KOPT-K1 (cell line): ENCODE results near the gene WNT1.

Experiments
- H3K27ac ChIP-seq: fragments of 200-600 bp; sonication (generic); 2 replicates; pipeline ENCODE4 v1.5.1; 2016; ENCODE audit warnings: antibody characterized with exemption, mild to moderate bottlenecking, low read depth, low read length; ENCODE audit not compliant: poor library complexity, severe bottlenecking
- H3K36me3 ChIP-seq: fragments of 200-600 bp; sonication (generic); 2 replicates; pipeline ENCODE4 v1.5.1; 2017; ENCODE audit warnings: antibody characterized with exemption, mild to moderate bottlenecking, low read length, moderate library complexity; ENCODE audit not compliant: insufficient read depth
- H3K9me3 ChIP-seq: fragments of 200-600 bp; sonication (generic); 2 replicates; pipeline ENCODE4 v1.5.1; 2017; ENCODE audit warnings: antibody characterized with exemption, low read length, mild to moderate bottlenecking; ENCODE audit not compliant: insufficient read depth, poor library complexity, severe bottlenecking

The WNT1 gene

DNA sequence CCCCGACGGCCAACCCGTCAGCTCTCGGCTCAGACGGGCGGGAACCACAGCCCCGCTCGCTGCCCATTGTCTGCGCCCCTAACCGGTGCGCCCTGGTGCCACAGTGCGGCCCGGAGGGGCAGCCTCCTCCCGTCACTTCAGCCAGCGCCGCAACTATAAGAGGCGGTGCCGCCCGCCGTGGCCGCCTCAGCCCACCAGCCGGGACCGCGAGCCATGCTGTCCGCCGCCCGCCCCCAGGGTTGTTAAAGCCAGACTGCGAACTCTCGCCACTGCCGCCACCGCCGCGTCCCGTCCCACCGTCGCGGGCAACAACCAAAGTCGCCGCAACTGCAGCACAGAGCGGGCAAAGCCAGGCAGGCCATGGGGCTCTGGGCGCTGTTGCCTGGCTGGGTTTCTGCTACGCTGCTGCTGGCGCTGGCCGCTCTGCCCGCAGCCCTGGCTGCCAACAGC lies at the start of gene WNT1:
TSS of gene WNT1 (plus strand) at position 32 of the 450 bp plus-strand sequence. CDS start at position 361, 329 bp downstream.
- no peak within 1 kb of the TSS for H3K27ac ChIP-seq
- H3K9me3 ChIP-seq = no peaks in the 10 kb centered on the region
- H3K36me3 ChIP-seq = no peaks in the 10 kb centered on the region

GRCh38 chr12:48929551-48929950 lies 48.6 kb upstream of the WNT1 start:
- H3K36me3 ChIP-seq = peaks cover 48% of the 10 kb centered on the region
- H3K27ac ChIP-seq = no peak overlapping the region
- no peaks in the 10 kb centered on the region for H3K9me3 ChIP-seq

GRCh38 chr12:48930475-48930874 lies 47.6 kb upstream of the WNT1 start:
- Histone ChIP-seq H3K36me3 (peaks cover 56% of the 10 kb centered on the region), H3K9me3 (no peaks in the 10 kb centered on the region), H3K27ac (no peak overlapping the region)

DNA sequence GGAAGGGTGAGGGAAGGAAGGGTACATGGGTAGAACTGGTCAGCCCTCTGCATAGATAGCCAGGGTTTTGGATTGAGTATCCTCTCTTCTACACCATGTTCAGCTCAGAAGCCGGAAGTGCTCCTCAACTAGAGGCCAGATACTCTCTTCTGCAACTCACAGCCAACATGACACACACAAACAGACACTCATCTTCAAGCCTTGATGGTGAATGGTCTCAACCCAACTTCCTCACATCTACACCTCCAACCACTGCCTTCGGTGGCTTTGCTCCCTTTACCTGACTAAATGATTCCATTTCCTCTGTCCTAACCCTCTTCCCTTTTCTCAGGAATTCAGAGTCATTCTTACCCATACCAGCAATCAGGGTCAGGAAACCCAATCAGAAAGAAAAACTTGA lies 45.2 kb upstream of the WNT1 start:
- no peaks in the 10 kb centered on the region for H3K9me3 ChIP-seq
- H3K36me3 ChIP-seq = peaks cover 78% of the 10 kb centered on the region
- no peak overlapping the region for H3K27ac ChIP-seq

DNA sequence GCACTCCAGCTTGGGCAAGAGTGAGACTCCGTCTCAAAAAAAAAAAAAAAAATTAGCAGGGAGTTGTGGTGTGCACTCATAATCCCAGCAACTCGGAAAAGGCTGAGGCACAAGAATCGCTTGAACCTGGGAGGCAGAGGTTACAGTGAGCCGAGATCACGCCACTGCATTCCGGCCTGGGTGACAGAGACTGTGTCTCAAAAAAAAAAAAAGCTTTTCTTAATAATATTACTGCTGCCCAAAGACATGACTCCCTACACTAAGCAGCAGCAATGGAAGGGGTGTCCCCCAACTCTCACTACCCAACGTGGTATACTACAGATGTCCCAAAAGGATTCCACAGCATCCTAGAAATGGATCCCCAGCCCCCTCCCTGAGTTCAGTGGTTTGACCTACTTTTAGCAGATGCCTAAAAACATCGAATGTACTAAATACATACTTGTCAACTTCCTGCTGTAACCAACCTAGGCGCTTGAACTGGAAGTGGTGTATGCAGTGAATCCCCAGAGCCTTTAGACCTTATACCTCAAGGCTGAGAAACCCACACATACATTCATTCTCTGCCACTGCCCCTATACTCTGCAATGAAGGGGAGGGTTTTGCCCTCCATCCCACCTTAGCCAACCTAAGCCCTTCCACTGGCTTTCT lies 44.3 kb upstream of the WNT1 start:
- Histone ChIP-seq H3K27ac (no peak overlapping the region), H3K36me3 (peaks cover 87% of the 10 kb centered on the region), H3K9me3 (no peaks in the 10 kb centered on the region)

- Histone ChIP-seq H3K9me3 (no peaks in the 10 kb centered on the region), H3K27ac (no peak overlapping the region), H3K36me3 (peaks cover 90% of the 10 kb centered on the region)
Observed at GRCh38 chr12:48934312-48934706, 43.8 kb upstream of the WNT1 start.

DNA sequence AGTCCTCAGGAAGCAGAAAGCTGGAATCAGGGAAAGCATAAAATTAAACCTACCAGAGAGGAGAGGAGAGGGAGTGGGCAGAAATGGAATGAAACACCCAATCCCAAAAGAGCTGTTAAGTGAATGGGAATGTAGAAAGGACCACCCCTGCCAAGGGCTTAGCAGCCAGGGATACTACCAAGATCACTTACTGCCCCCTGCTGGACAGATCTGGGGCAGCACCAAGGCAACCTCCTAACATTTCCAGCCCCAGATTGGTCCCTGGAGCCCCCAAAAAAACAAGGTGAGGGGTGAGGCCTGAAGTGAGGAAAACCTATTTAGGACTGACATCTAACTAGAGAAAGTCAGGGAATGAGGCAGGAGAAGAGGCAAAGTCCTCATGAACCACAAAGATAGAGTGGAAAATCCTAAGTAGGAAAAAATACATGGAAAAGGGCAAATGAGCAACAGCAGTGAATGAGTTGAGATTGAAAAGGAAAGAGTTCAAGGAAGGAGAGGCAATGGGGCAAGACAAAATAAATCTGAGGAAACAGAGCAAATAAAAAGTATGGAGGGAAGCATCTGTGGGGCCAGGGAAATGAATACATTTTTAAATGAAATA lies 41.6 kb upstream of the WNT1 start:
- peaks cover 93% of the 10 kb centered on the region for H3K36me3 ChIP-seq
- H3K27ac ChIP-seq = no peak overlapping the region
- H3K9me3 ChIP-seq = no peaks in the 10 kb centered on the region

DNA sequence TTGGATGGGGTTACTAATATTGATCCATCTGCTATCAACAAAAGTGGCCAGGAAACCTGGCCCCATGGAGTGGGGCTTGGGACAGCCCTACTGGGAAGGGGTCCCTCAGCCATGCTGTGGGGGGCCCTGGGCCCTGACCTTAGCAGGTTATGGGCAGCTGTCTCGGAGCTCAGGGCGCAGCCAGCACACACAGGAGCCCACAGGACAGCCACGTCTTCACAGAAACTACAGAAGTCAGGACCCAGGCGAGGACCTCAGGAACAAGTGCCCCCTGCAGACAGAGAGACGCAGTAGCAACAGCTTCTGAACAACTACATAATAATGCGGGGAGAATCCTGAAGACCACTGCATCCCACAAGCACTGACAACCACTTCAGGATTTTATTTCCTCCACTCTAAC lies 41.0 kb upstream of the WNT1 start:
- Histone ChIP-seq H3K36me3 (peaks cover 94% of the 10 kb centered on the region), H3K9me3 (no peaks in the 10 kb centered on the region), H3K27ac (no peak overlapping the region)

GRCh38 chr12:48938805-48939204 lies 39.3 kb upstream of the WNT1 start:
- no peaks in the 10 kb centered on the region for H3K9me3 ChIP-seq
- no peak overlapping the region for H3K27ac ChIP-seq
- H3K36me3 ChIP-seq = peaks cover 85% of the 10 kb centered on the region

- H3K9me3 ChIP-seq = no peaks in the 10 kb centered on the region
- H3K27ac ChIP-seq = no peak overlapping the region
- H3K36me3 ChIP-seq = peaks cover 72% of the 10 kb centered on the region
Observed at GRCh38 chr12:48940181-48940580, 37.9 kb upstream of the WNT1 start.

DNA sequence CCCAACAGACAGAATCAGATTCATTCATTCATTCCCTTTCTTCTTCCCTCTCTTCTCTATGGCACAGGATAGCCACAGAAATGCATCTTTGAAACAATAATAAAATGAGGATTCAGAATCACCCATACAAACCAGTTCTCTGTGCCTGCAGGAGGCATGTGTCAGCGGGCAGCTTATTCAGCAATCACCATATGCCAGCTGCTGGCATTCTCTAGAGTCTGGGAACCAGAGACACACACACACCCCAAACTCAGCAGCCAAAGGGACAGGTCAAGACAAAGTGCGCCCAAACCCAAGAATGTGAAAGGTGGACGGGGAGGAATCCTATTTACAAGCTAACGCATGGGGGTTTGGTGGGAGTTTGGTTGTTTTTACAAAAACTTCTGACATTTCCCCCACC lies 34.9 kb upstream of the WNT1 start:
- H3K36me3 ChIP-seq = peaks cover 49% of the 10 kb centered on the region
- H3K27ac ChIP-seq = no peak overlapping the region
- no peaks in the 10 kb centered on the region for H3K9me3 ChIP-seq

- Histone ChIP-seq H3K27ac (no peak overlapping the region), H3K9me3 (no peaks in the 10 kb centered on the region), H3K36me3 (peaks cover 31% of the 10 kb centered on the region)
Observed at GRCh38 chr12:48946205-48946604, 31.9 kb upstream of the WNT1 start.

- Histone ChIP-seq H3K36me3 (peaks cover 27% of the 10 kb centered on the region), H3K27ac (no peak overlapping the region), H3K9me3 (no peaks in the 10 kb centered on the region)
Observed at GRCh38 chr12:48946943-48947342, 31.2 kb upstream of the WNT1 start.

- Histone ChIP-seq H3K27ac (no peak overlapping the region), H3K36me3 (peaks cover 29% of the 10 kb centered on the region), H3K9me3 (no peaks in the 10 kb centered on the region)
Observed at GRCh38 chr12:48947727-48948126, 30.4 kb upstream of the WNT1 start.

DNA sequence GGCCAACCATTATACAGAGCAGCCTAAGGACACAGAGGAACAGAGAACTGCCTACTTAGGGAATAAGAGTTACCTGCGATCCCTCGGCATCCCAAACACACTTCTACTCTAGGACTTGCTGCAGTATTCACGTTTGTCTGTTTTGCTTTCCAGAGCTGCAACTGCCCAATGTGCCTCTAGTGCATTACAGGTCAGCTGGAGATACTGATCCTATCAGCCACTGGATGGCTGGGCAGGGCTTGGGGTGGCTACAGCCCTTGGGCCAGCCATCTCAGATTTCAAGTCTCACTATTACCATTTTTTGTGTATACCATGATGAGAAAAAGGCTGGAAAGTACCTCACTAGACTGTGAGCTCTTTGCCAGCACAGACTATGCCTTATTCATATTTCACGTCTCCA lies 25.4 kb upstream of the WNT1 start:
- H3K36me3 ChIP-seq = peaks cover 42% of the 10 kb centered on the region
- no peaks in the 10 kb centered on the region for H3K9me3 ChIP-seq

GRCh38 chr12:48954061-48954460 lies 24.1 kb upstream of the WNT1 start:
- Histone ChIP-seq H3K27ac (no peak overlapping the region), H3K9me3 (no peaks in the 10 kb centered on the region), H3K36me3 (peaks cover 42% of the 10 kb centered on the region)

More for the DNA sequence above, 25.4 kb upstream of the WNT1 start:
- H3K27ac ChIP-seq = no peak overlapping the region
